Occipital lobe (tissue), 2 donors: ENCODE measurements around the gene NT5C2. TPM values are rescaled to one million over a fixed set of nuclear protein-coding genes. Genes with fewer than 3 reads are reported as not detected.
"Not testable (repeated sequence)": the region's sequence is repeated elsewhere in the genome, so short reads cannot be mapped to it uniquely, and the experiment has no call there.

ENCODE experiments used
- DNase-seq: peaks from one replicate; lab custom pipeline; 2025; lab: John Stamatoyannopoulos, UW
- total RNA-seq: library from RNA; depleted of rRNA; stranded (reverse); fragments of >200 nt; gene quantifications from one replicate; pipeline ENCODE4 v1.2.3, GENCODE V29; 2014

NT5C2 gene
- total RNA-seq: 96.7 TPM

DNA sequence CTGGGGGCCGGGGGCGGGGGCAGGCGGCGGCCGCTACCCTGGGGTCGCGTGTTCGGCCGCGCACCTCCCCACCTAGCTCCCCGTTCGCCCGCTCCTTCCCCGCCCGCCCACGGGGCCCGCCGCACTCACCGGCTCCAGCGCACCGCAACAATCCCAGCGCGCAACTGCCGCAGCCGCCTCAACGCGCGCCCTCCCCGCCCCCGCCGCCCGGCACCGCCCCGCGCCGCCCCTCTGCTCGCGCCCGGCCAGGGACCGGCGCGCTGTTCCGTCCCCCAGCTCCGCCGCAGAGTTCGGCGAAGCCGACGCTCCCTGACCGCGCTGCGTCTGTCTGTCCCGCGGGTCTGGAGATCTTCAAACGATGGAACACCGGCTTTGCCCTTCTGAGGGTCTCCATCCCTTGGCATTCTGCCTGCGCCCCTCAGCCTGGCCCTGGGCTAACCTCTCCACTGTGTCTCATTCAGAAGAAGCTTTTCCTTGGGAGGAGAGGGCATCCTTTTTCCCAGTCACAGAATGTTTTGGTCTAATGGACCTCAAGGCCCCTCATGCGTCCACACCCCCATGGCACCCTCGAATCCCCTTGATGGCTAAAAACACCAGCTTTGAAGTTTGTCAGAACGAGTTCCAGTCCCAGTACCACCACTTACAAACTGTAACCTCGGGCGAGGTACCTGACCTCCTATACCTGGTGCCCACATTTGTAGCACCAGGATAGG lies at the start of gene NT5C2:
NT5C2 (minus strand) TSS at position 166 of the 713 bp plus-strand sequence. CDS start 18,314 bp downstream, outside the sequence.
- DNase-seq: peak; percentile 68

- DNase-seq: no peak
Observed at GRCh38 chr10:103241262-103242011, 48.4 kb upstream of the NT5C2 start.

GRCh38 chr10:103238506-103239252 lies 45.6 kb upstream of the NT5C2 start:
- no peak for DNase-seq

GRCh38 chr10:103235775-103236174 lies 42.7 kb upstream of the NT5C2 start:
- no peak for DNase-seq

- DNase-seq: no peak
Observed at GRCh38 chr10:103232772-103233488, 39.9 kb upstream of the NT5C2 start.

DNA sequence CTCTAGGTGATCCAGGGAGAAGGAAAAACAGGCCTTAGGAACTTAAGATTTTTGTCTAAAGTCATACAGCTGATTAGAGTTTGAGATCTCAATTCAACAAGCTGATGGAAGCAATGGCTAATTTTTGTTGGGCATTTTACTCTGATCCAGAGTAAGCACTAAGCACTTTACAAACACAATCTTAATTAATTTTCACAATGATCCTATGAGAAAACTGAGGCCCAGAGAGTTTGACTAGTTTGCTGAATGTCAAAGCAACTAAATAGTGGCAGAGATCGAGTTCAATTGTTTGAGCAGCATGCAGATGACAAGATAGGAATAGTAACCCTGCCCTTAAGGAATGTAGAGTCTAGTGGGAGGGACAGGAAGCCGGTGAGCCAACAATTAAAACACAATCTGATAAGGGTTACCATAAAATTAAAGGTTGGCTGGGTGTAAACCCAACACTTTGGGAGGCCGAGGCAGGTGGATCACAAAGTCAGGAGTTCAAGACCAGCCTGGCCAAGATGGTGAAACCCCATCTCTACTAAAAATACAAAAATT lies 39.1 kb upstream of the NT5C2 start:
- DNase-seq: no peak

- DNase-seq: no peak
Observed at GRCh38 chr10:103231047-103231551, 38.0 kb upstream of the NT5C2 start.

- no peak for DNase-seq
Observed at GRCh38 chr10:103227416-103227815, 34.3 kb upstream of the NT5C2 start.

- DNase-seq: no peak
Observed at GRCh38 chr10:103225939-103226338, 32.9 kb upstream of the NT5C2 start.

DNA sequence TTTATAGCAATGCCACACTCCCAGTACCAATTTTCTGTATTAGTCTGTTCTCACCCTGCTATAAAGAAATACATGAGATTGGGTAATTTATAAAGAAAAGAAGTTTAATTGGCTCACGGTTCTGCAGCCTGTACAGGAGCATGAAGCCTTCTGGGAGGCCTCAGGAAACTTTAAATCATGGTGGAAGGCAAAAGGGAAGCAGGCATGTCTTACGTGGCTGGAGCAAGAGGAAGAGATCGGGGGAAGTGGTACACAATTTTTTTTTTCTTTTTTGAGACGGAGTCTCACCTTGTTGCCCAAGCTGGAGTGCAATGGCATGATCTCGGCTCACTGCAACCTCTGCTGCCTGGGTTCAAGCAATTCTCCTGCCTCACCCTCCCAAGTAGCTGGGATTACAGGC lies 31.6 kb upstream of the NT5C2 start:
- DNase-seq: not testable (repeated sequence)

GRCh38 chr10:103224133-103224532 lies 31.1 kb upstream of the NT5C2 start:
- DNase-seq: no peak

- not testable (repeated sequence) for DNase-seq
Observed at GRCh38 chr10:103216362-103216761, 23.3 kb upstream of the NT5C2 start.

DNA sequence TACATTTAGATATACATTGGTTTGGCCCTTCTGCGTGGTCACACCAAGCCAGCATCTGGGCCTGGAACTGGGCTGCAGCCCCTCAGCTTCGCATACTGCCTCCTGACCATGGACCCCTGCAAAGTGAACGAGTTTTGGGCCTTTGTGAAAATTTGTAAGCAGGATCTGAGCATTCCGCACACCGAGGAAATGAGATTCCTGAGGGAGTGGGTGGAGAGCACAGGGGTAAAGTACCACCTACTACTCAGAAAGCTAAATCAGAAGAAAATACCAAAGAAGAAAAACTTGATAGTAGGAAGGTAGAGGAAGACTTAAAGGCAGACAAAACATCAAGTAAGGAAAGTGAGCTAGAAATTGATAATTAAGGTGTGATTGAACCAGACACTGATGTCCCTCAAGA lies 22.5 kb upstream of the NT5C2 start:
- DNase-seq: no peak

- not testable (repeated sequence) for DNase-seq
Observed at GRCh38 chr10:103210262-103210661, 17.2 kb upstream of the NT5C2 start.

- not testable (repeated sequence) for DNase-seq
Observed at GRCh38 chr10:103207643-103208042, 14.6 kb upstream of the NT5C2 start.

DNA sequence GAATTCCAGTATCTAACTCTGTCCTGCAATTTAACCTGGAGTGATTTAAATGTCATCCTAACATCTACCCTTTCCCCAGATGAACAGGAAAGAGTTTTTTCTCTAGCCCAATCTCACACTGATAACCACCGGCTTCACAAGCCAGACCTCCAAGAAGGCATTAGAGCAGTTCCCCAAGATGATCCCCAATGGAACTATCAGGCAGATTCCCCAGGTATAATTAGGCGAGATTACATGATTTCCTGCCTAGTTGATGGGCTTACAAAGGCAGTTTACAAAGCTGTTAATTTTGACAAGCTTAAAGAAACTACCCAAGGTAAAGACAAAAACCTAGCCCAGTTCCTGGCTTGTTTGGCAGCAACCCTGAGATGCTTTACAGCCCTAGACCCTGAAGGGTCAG lies 14.1 kb upstream of the NT5C2 start:
- no peak for DNase-seq

DNA sequence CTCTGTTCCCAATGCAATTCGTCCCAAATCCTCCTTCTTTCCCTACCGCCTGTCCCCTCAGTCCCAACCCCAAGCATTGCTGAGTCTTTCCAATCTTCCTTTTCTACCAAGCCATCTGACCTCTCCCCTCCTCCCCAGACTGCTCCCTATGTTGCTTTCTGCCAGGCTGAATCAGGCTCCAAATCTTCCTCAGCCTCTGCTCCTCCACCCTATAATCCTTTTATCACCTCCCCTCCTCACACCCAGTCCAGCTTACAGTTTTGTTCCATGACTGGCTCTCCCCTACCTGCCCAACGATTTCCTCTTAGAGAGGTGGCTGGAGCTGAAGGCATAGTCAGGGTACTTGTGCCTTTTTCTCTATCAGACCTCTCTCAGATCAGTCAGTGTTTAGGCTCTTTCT lies 13.6 kb upstream of the NT5C2 start:
- not testable (repeated sequence) for DNase-seq

DNA sequence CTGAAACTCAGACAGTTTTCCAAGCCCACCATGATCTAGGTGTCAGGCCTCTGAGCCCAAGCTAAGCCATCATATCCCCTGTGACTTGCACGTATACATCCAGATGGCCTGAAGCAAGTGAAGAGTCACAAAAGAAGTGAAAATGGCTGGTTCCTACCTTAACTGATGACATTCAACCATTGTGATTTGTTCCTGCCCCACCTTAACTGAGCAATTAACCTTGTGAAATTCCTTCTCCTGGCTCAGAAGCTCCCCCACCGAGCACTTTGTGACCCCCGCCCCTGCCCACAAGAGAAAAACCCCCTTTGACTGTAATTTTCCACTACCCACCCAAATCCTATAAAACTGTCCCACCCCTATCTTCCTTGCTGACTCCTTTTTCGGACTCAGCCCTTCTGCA lies 12.3 kb upstream of the NT5C2 start:
- DNase-seq: not testable (repeated sequence)

- DNase-seq: no peak
Observed at GRCh38 chr10:103204353-103205255, 11.5 kb upstream of the NT5C2 start.

GRCh38 chr10:103203466-103203865 lies 10.4 kb upstream of the NT5C2 start:
- no peak for DNase-seq
